HG03354 (cell line): Measurements from ENCODE around the gene CPT2.

Source experiments
- ATAC-seq: cut with Tn5 transposase; IDR thresholded peaks from one replicate; pipeline ENCODE4 v1.9.1; 2021; ENCODE audit warnings: mild to moderate bottlenecking; ENCODE audit not compliant: unreplicated experiment, poor library complexity, severe bottlenecking

CPT2 gene

DNA sequence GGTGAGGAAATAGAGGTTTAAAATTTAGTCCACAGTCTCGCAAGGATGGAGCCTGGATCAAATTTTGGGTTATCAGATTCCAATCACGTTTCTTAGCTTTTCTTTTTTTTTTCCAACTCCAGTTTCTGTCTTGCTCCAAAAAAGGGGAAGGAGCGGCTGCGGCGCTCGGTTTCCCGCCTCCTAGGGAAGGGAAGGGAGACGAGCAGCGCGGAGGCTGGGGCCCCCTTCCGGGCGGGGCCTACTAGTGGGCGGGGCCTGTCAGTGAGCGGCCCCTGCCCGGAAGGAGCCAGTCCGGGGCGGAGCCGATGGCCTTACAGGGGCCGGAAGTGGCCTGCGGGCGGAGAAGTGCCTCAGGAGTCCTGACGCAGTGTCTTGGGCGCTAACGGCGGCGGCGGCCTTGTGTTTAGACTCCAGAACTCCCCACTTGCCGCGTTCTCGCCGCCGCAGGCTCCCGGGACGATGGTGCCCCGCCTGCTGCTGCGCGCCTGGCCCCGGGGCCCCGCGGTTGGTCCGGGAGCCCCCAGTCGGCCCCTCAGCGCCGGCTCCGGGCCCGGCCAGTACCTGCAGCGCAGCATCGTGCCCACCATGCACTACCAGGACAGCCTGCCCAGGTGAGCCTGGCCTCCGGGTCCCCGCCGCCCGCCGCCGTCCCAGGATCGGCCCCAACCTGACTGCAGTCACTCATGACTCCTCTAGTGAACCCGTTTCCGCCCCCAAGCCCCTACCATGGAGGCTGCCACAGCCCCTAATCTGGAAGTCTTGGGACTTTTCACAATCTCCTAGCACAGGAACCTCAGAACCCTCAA lies at the start of gene CPT2:
Gene CPT2 (plus strand): TSS at position 340 of the 806 bp plus-strand sequence. CDS start 120 bp downstream, at position 460.
- peak; percentile 100 for ATAC-seq

DNA sequence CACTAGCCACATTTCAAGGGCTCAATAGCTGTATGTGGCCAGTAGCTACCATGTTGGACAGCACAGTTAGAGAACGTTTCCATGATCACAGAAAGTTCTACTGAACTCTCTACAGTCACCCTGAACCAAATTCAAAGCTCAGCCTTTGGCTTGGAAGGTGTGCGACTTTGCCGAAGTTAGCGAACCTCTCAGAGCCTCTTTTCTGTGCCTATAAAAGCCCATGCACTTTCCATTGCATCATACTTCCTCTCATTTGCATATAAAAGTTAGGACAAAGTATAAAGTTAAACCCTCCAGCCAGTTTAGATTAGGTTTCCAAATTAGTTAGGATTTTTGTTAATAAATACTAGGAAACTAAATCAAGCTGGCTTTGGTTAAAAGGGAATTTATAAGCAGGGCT lies 49.5 kb upstream of the CPT2 start:
- ATAC-seq: no peak

GRCh38 chr1:53148123-53148522 lies 48.5 kb upstream of the CPT2 start:
- ATAC-seq: no peak

GRCh38 chr1:53153752-53154151 lies 42.9 kb upstream of the CPT2 start:
- ATAC-seq: no peak

GRCh38 chr1:53154859-53155438 lies 41.7 kb upstream of the CPT2 start:
- ATAC-seq: no peak

- ATAC-seq: no peak
These were observed 41.1 kb upstream of the CPT2 start for GRCh38 chr1:53155534-53155933.

- no peak for ATAC-seq
These were observed 40.7 kb upstream of the CPT2 start for GRCh38 chr1:53155945-53156344.

GRCh38 chr1:53156783-53157182 lies 39.8 kb upstream of the CPT2 start:
- no peak for ATAC-seq

- ATAC-seq: no peak
These were observed 37.7 kb upstream of the CPT2 start for GRCh38 chr1:53158900-53159299.

- ATAC-seq: no peak
These were observed 35.7 kb upstream of the CPT2 start for GRCh38 chr1:53160924-53161378.

- no peak for ATAC-seq
These were observed 34.0 kb upstream of the CPT2 start for GRCh38 chr1:53162621-53163020.

DNA sequence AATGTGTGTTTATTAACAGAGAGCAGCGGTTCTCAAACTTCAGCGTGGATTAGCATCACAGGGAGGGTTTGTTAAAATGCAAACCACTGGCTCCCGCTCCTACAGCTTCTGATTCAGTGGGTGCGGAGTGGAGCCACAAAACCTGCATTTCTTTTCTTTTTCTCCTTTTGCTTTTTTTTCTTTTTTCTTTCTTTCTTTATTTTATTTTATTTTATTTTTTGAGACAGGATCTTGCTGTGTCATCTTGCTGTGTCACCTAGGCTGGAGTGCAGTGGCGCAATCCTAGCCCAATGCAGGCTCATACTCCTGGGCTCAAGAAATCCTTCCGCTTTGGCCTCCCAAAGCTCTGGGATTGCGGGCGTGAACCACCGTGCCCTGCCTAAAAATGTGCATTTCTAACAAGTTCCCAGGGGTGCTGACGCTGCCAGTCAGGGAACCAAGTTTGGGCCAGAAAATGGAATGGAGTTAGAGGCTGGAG lies 33.3 kb upstream of the CPT2 start:
- no peak for ATAC-seq

- ATAC-seq: no peak
These were observed 31.1 kb upstream of the CPT2 start for GRCh38 chr1:53165408-53165961.

GRCh38 chr1:53166366-53166765 lies 30.3 kb upstream of the CPT2 start:
- no peak for ATAC-seq

- no peak for ATAC-seq
These were observed 29.7 kb upstream of the CPT2 start for GRCh38 chr1:53166912-53167311.

DNA sequence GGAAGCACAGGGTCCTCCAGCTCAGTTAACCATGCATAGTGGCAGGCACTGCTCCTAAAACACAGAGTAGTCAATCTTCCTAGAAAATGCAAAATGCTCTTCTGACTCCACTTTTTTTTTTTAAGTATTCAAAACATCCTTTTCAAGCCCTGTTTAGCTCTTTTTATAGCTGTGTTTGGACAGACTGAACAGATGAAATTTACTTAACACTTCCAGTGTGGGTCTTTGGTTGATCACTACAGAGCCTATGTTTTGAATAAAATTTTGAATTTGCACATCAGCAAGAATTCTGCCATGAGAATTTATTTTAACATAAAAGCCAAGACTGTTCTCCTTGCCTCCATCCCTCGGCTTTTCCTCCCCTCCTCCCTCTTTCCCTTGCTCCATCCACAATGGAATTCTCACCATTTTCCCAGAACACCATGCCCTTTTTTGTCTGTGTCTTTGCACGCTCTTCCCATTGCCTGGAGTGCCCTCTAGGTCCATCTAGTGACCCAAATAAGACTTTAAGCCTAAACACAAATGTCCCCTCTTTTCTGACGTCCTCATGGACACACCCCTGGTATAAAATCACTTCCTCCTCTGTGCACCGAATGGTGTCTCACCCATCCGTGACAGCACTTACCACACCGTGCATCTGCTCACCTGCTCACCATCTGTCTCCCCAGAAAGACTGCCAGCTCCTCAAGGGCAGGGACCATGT lies 24.0 kb upstream of the CPT2 start:
- ATAC-seq: peak; percentile 77

- no peak for ATAC-seq
These were observed 21.4 kb upstream of the CPT2 start for GRCh38 chr1:53174971-53175913.

GRCh38 chr1:53176452-53177208 lies 20.0 kb upstream of the CPT2 start:
- ATAC-seq: no peak

DNA sequence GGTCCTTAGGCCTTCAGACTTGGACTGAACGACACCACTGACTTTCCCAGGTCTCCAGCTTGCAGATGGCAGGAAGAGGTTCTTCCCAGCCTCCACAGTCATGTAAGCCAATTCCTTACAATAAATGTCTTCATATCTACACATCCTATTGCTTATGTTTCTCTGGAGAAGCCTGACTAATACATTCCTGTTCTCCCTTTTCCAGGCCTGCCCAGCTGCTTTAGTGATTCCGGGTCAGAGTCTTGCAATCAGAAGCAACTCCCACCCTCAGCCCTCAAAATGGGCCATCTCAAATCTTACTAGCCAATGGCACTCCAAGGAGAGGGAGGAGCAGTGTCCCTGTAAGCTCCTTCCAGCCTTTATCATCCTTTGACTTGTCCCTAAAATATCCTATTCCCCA lies 16.4 kb upstream of the CPT2 start:
- no peak for ATAC-seq
